HepG2 (cell line): Measurements from ENCODE around the gene NUDT16. TPM values are rescaled to one million over a fixed set of nuclear protein-coding genes. Genes with fewer than 3 reads are reported as not detected.

Experiments used
- ARID2 ChIP-seq: sonication (generic); formaldehyde crosslinking; IDR thresholded peaks from 2 replicates; pipeline ENCODE4 v1.8.1; 2022; ENCODE audit warnings: mild to moderate bottlenecking, missing genetic modification reagents, borderline replicate concordance
- ATF1 ChIP-seq: IDR thresholded peaks from 2 replicates; pipeline ENCODE4 v1.6.1; 2016; ENCODE audit warnings: mild to moderate bottlenecking, control low read depth
- CENPT ChIP-seq: sonication (generic); formaldehyde crosslinking; IDR thresholded peaks from 2 replicates; pipeline ENCODE4 v1.8.0; 2022; ENCODE audit warnings: low read depth, mild to moderate bottlenecking, moderate library complexity, missing genetic modification reagents
- GMEB1 ChIP-seq: sonication (generic); formaldehyde crosslinking; IDR thresholded peaks from 2 replicates; pipeline ENCODE4 v1.5.1; 2020; ENCODE audit warnings: missing genetic modification reagents, mild to moderate bottlenecking, borderline replicate concordance
- MAX ChIP-seq: IDR thresholded peaks from 2 replicates; pipeline ENCODE4 v1.6.1; 2012; ENCODE audit warnings: inconsistent platforms
- MED13 ChIP-seq: sonication (generic); formaldehyde crosslinking; IDR thresholded peaks from 2 replicates; pipeline ENCODE4 v1.5.0; 2020; ENCODE audit warnings: missing genetic modification reagents
- MED8 ChIP-seq: sonication (generic); formaldehyde crosslinking; IDR thresholded peaks from 2 replicates; pipeline ENCODE4 v1.8.1; 2023; ENCODE audit warnings: mild to moderate bottlenecking, missing genetic modification reagents; ENCODE audit not compliant: insufficient replicate concordance
- MIER3 ChIP-seq: IDR thresholded peaks from 2 replicates; pipeline ENCODE4 v1.6.1; 2016; ENCODE audit warnings: missing compliant biosample characterization, borderline replicate concordance
- MLLT10 ChIP-seq: sonication (generic); formaldehyde crosslinking; IDR thresholded peaks from 2 replicates; pipeline ENCODE4 v1.4.0; 2020; ENCODE audit warnings: missing genetic modification reagents
- NFRKB ChIP-seq: fragments of 450-650 bp; IDR thresholded peaks from 2 replicates; pipeline ENCODE4 v1.6.1; 2017
- NFYB ChIP-seq: sonication (generic); formaldehyde crosslinking; IDR thresholded peaks from 2 replicates; pipeline ENCODE4 v1.4.0; 2020; ENCODE audit warnings: missing genetic modification reagents
- NRL ChIP-seq: sonication (generic); formaldehyde crosslinking; IDR thresholded peaks from 2 replicates; pipeline ENCODE4 v1.5.0; 2020; ENCODE audit warnings: missing genetic modification reagents, mild to moderate bottlenecking, moderate library complexity, borderline replicate concordance
- SP2 ChIP-seq: sonication (generic); formaldehyde crosslinking; IDR thresholded peaks from 2 replicates; pipeline ENCODE4 v1.5.1; 2020; ENCODE audit warnings: mild to moderate bottlenecking, missing genetic modification reagents
- ZFAT ChIP-seq: sonication (generic); formaldehyde crosslinking; conservative IDR thresholded peaks from 2 replicates; pipeline ENCODE4 v1.8.1; 2023; ENCODE audit warnings: missing genetic modification reagents, inconsistent platforms
- ZFP91 ChIP-seq: sonication (generic); formaldehyde crosslinking; IDR thresholded peaks from 2 replicates; pipeline ENCODE4 v1.9.0; 2022; ENCODE audit warnings: missing genetic modification reagents, mild to moderate bottlenecking, borderline replicate concordance
- ZNF264 ChIP-seq: sonication (generic); formaldehyde crosslinking; IDR thresholded peaks from 2 replicates; pipeline ENCODE4 v1.4.0; 2020; ENCODE audit warnings: missing genetic modification reagents
- ZNF430 ChIP-seq: sonication (generic); formaldehyde crosslinking; IDR thresholded peaks from 2 replicates; pipeline ENCODE4 v1.9.0; 2021; ENCODE audit warnings: mild to moderate bottlenecking, missing genetic modification reagents
- ZNF556 ChIP-seq: sonication (generic); formaldehyde crosslinking; IDR thresholded peaks from 2 replicates; pipeline ENCODE4 v1.4.0; 2020; ENCODE audit warnings: mild to moderate bottlenecking, missing genetic modification reagents, borderline replicate concordance
- ZNF563 ChIP-seq: sonication (generic); formaldehyde crosslinking; IDR thresholded peaks from 2 replicates; pipeline ENCODE4 v1.8.0; 2022; ENCODE audit warnings: mild to moderate bottlenecking, moderate library complexity, missing genetic modification reagents
- ZNF577 ChIP-seq: sonication (generic); formaldehyde crosslinking; IDR thresholded peaks from 2 replicates; pipeline ENCODE4 v1.4.0; 2020; ENCODE audit warnings: mild to moderate bottlenecking, low read depth, missing genetic modification reagents, borderline replicate concordance
- ZNF616 ChIP-seq: sonication (generic); formaldehyde crosslinking; IDR thresholded peaks from 2 replicates; pipeline ENCODE4 v1.5.0; 2020; ENCODE audit warnings: low read depth, mild to moderate bottlenecking, missing genetic modification reagents
- ZNF691 ChIP-seq: sonication (generic); formaldehyde crosslinking; IDR thresholded peaks from 2 replicates; pipeline ENCODE4 v1.4.0; 2020; ENCODE audit warnings: missing genetic modification reagents, low read depth, mild to moderate bottlenecking, borderline replicate concordance
- ZNF746 ChIP-seq: sonication (generic); formaldehyde crosslinking; IDR thresholded peaks from 2 replicates; pipeline ENCODE4 v1.8.0; 2022; ENCODE audit warnings: mild to moderate bottlenecking, missing genetic modification reagents
- ZSCAN12 ChIP-seq: sonication (generic); formaldehyde crosslinking; IDR thresholded peaks from 2 replicates; pipeline ENCODE4 v1.9.0; 2021; ENCODE audit warnings: mild to moderate bottlenecking, missing genetic modification reagents
- ZSCAN20 ChIP-seq: sonication (generic); formaldehyde crosslinking; IDR thresholded peaks from 2 replicates; pipeline ENCODE4 v1.4.0; 2020; ENCODE audit warnings: missing genetic modification reagents, mild to moderate bottlenecking, borderline replicate concordance
- polyA plus RNA-seq, 8 experiments: library from polyadenylated mRNA; depleted of rRNA in 3 of 8; stranded (reverse) in 7 of 8; unstranded in 1 of 8; fragments of >200 nt; fragmentation: Illumina TruSeq in 4 of 8; extraction: Trizol in 4 of 8; gene quantifications; 2 replicates each; pipeline versions ENCODE4 v1.2.1 to v1.2.3, GENCODE V29; 2011 to 2016; ENCODE audit warnings: low read depth in 4 of 8, missing spikeins in 1 of 8, mixed read lengths in 1 of 8; ENCODE audit not compliant: insufficient read depth in 1 of 8
- total RNA-seq, 5 experiments: library from RNA; depleted of rRNA; stranded (reverse); fragments of >200 nt; fragmentation: Illumina TruSeq; extraction: Trizol; gene quantifications; 2 replicates each; pipeline ENCODE4 v1.2.3, GENCODE V29; 2016; ENCODE audit warnings: low read depth in 1 of 5

Gene NUDT16
- total and polyA plus RNA-seq, 2 of the 13 experiments (the other 11 are each of a cell fraction or from before 2014, with no cell fraction given), result 5.4 to 14.8 TPM

DNA sequence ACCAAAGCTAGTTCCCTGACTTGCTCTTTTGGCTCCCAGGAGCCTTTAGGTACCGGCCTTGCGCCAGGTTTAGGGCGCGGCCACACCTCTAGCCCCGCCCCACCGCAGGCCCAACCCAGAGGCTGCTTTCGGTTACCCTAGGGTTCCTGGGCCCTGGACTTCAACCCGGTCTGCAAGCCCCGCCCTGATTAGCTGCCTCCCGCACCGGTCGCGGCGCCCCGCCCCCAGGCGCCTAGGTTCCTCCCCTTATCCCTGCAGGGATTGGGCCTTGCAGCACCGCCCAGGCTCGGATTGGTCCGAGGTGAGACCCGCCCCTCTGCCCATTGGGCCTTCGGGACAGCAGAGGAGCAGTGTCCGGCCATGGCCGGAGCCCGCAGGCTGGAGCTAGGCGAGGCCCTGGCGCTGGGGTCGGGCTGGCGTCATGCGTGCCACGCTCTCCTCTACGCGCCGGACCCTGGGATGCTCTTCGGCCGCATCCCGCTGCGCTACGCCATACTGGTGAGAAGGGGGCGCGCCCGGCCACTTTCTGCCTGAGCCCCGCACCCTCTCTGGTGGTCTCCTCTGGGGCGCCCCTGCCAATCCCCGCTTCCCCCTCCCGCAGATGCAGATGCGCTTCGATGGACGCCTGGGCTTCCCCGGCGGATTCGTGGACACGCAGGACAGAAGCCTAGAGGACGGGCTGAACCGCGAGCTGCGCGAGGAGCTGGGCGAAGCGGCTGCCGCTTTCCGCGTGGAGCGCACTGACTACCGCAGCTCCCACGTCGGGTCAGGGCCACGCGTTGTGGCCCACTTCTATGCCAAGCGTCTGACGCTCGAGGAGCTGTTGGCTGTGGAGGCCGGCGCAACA, at the start of gene NUDT16 (continued):
- peak; percentile 82; the same call in 1 of the 2 replicates for TF ChIP-seq ZNF691 (CRISPR knock-in tag)
- TF ChIP-seq MED8 (CRISPR knock-in tag), result peak; percentile 77
- TF ChIP-seq NRL (CRISPR knock-in tag), result no peak; the same call in 1 of the 2 replicates
- peak; percentile 83; the same call in 1 of the 2 replicates for TF ChIP-seq ZNF264 (CRISPR knock-in tag)
- TF ChIP-seq ZNF746, result no peak
- peak; percentile 76; the same call in 1 of the 2 replicates for TF ChIP-seq ZNF430 (CRISPR knock-in tag)
- TF ChIP-seq GMEB1 (CRISPR knock-in tag), result peak; percentile 74
- TF ChIP-seq ZFP91, result peak; percentile 79; the same call in 1 of the 2 replicates
- no peak for TF ChIP-seq ZFAT (CRISPR knock-in tag)
- TF ChIP-seq CENPT, result no peak; the same call in 1 of the 2 replicates
- TF ChIP-seq MIER3 (CRISPR knock-in tag), result 0 out of 2 replicates have a peak, but pooled peaks have one; percentile 31
- peak; percentile 60 for TF ChIP-seq ZNF563 (CRISPR knock-in tag)
- no peak for TF ChIP-seq MLLT10
- peak; percentile 69 for TF ChIP-seq ATF1
- TF ChIP-seq NFYB (CRISPR knock-in tag), result peak; percentile 94
- peak; percentile 80; the same call in 1 of the 2 replicates for TF ChIP-seq ZNF616 (CRISPR knock-in tag)
- peak; percentile 80 for TF ChIP-seq ZSCAN20
- TF ChIP-seq ZNF556 (CRISPR knock-in tag), result 0 out of 2 replicates have a peak, but pooled peaks have one; percentile 58
- TF ChIP-seq ARID2 (CRISPR knock-in tag), result peak; percentile 82; the same call in 1 of the 2 replicates
- TF ChIP-seq NFRKB, result no peak
- TF ChIP-seq MAX, result peak; percentile 82
- peak; percentile 91 for TF ChIP-seq SP2 (CRISPR knock-in tag)
- peak; percentile 86; the same call in 1 of the 2 replicates for TF ChIP-seq ZSCAN12 (CRISPR knock-in tag)
- 0 out of 2 replicates have a peak, but pooled peaks have one; percentile 24 for TF ChIP-seq MED13 (CRISPR knock-in tag)
- no peak for TF ChIP-seq ZNF577
